Thymus (tissue), 14 donors: ENCODE results near the gene AGXT. TPM values are rescaled to one million over a fixed set of nuclear protein-coding genes. Genes with fewer than 3 reads are reported as not detected.

Experiments used
- DNase-seq, 9 donors: peaks; one replicate each; pipeline ENCODE4 v3.0.0-alpha.2; 2013; ENCODE audit warnings: low spot score in 9 of 9, low read depth in 6 of 9, missing footprints in 1 of 9
- H3K27ac ChIP-seq, 2 donors: one replicate each; pipeline ENCODE4 v1.5.1; 2013; ENCODE audit warnings: control low read depth in 1 of 2, low read depth in 1 of 2, low read length in 1 of 2, mild to moderate bottlenecking in 1 of 2, moderate library complexity in 1 of 2
- H3K27me3 ChIP-seq, 2 donors: one replicate each; pipeline ENCODE4 v1.5.1; 2013; ENCODE audit warnings: low read length in 1 of 2; ENCODE audit not compliant: control insufficient read depth in 2 of 2, insufficient read depth in 1 of 2
- H3K36me3 ChIP-seq, 2 donors: one replicate each; pipeline ENCODE4 v1.5.1; 2013; ENCODE audit warnings: low read length in 1 of 2, mild to moderate bottlenecking in 1 of 2, moderate library complexity in 1 of 2; ENCODE audit not compliant: control insufficient read depth in 2 of 2, insufficient read depth in 2 of 2
- H3K4me1 ChIP-seq, 2 donors: one replicate each; pipeline ENCODE4 v1.5.1; 2013; ENCODE audit warnings: low read length in 2 of 2; ENCODE audit not compliant: control insufficient read depth in 2 of 2, insufficient read depth in 2 of 2
- H3K4me3 ChIP-seq, 2 donors: one replicate each; pipeline ENCODE4 v1.5.1; 2013; ENCODE audit warnings: low read length in 2 of 2, control low read depth in 1 of 2, mild to moderate bottlenecking in 1 of 2
- H3K9me3 ChIP-seq, 2 donors: one replicate each; pipeline ENCODE4 v1.5.1; 2013; ENCODE audit warnings: low read length in 1 of 2, mild to moderate bottlenecking in 1 of 2; ENCODE audit not compliant: control insufficient read depth in 2 of 2, insufficient read depth in 1 of 2
- WGBS: extraction: QIAGEN DNeasy Blood & Tissue Kit; methylation state at CpG from one replicate; pipeline ENCODE4 v1.1.7; 2013; 5-methylcytosine and 5-hydroxymethylcytosine counted together
- long read RNA-seq, 10 donors: transcript quantifications; one replicate each; lab custom pipeline, GENCODE V29; 2026
- polyA plus RNA-seq: library from polyadenylated mRNA; stranded (reverse); fragments of 200-250 nt; gene quantifications from one replicate; pipeline ENCODE4 v1.2.3, GENCODE V29; 2013
- total RNA-seq: library from RNA; stranded (reverse); fragments of 120-200 nt; gene quantifications from one replicate; pipeline ENCODE4 v1.2.4, GENCODE V29; 2013
- donor health status: healthy.

Gene AGXT
- total RNA-seq (0.14 TPM), polyA plus RNA-seq (0.94 TPM)
- long read RNA-seq, donor 1: 0 reads
- long read RNA-seq, donor 2, partial matches to known transcripts: 0 of 2 reads
- long read RNA-seq, donor 2, other reads (novel, unspliced or antisense): 0 of 2 reads
- long read RNA-seq, donor 3: 0 reads
- long read RNA-seq, donor 4: 0 reads
- long read RNA-seq, donor 5: 0 reads
- long read RNA-seq, donor 6: 0 reads
- long read RNA-seq, donor 7: 0 reads
- long read RNA-seq, donor 8: 0 reads
- long read RNA-seq, donor 9: 0 reads
- long read RNA-seq, donor 10: 0 reads

GRCh38 chr2:240868286-240869108 is at the start of gene AGXT:
TSS of gene AGXT (plus strand) at chr2:240868824. CDS start at chr2:240868866, 42 bp downstream.
- Histone ChIP-seq H3K27ac (no peak within 1 kb of the TSS), H3K27me3 (no peaks in the 10 kb centered on the region), H3K9me3 (no peaks in the 10 kb centered on the region), H3K4me3 (no peak within 1 kb of the TSS), H3K4me1 (no peaks in the 10 kb centered on the region), H3K36me3 (no peaks in the 10 kb centered on the region)
- WGBS: 95% methylated on average over 21 of the region's 21 CpGs
- no peak for DNase-seq

GRCh38 chr2:240819126-240819857 is 49.3 kb upstream of the AGXT start:
- H3K36me3 ChIP-seq: no peaks in the 10 kb centered on the region
- no peak overlapping the region for H3K27ac ChIP-seq
- H3K4me3 ChIP-seq: no peak overlapping the region
- peaks cover 61 to 78% of the 10 kb centered on the region in 2 donors for H3K27me3 ChIP-seq
- 2% methylated on average over 81 of the region's 81 CpGs for whole genome bisulfite sequencing
- peaks cover 3 to 4% of the 10 kb centered on the region in 2 donors for H3K4me1 ChIP-seq
- DNase-seq: no peak
- H3K9me3 ChIP-seq: peaks cover 3 to 6% of the 10 kb centered on the region in 2 donors

GRCh38 chr2:240819858-240820606 is 48.6 kb upstream of the AGXT start, which contains the start of gene KIF1A:
TSS of gene KIF1A (minus strand) at chr2:240820219. CDS start at chr2:240797752, 22,467 bp downstream.
- H3K27ac ChIP-seq: no peak within 1 kb of the TSS
- H3K9me3 ChIP-seq: peaks cover 3 to 6% of the 10 kb centered on the region in 2 donors
- no peaks in the 10 kb centered on the region for H3K36me3 ChIP-seq
- DNase-seq: no peak
- peaks cover 3 to 4% of the 10 kb centered on the region in 2 donors for H3K4me1 ChIP-seq
- H3K27me3 ChIP-seq: peaks cover 66 to 81% of the 10 kb centered on the region in 2 donors
- H3K4me3 ChIP-seq: peak within 1 kb of the TSS in 1 of 2 donors; percentile 18
- WGBS: 2% methylated on average over 104 of the region's 104 CpGs

- Histone ChIP-seq H3K27me3 (peaks cover 74 to 84% of the 10 kb centered on the region in 2 donors), H3K4me3 (peak overlapping the region in 1 of 2 donors; percentile 18), H3K27ac (no peak overlapping the region), H3K4me1 (peaks cover 3 to 4% of the 10 kb centered on the region in 2 donors), H3K9me3 (peaks cover 3 to 6% of the 10 kb centered on the region in 2 donors), H3K36me3 (no peaks in the 10 kb centered on the region)
- DNase-seq: no peak
- 2% methylated on average over 64 of the region's 64 CpGs for WGBS
These were observed 47.8 kb upstream of the AGXT start for GRCh38 chr2:240820607-240821428.

- no peak for DNase-seq
- H3K4me3 ChIP-seq: no peak overlapping the region
These were observed 47.2 kb upstream of the AGXT start for GRCh38 chr2:240821429-240821778.

GRCh38 chr2:240822280-240822847 is 46.3 kb upstream of the AGXT start:
- Histone ChIP-seq H3K4me1 (peaks cover 3 to 4% of the 10 kb centered on the region in 2 donors), H3K36me3 (no peaks in the 10 kb centered on the region), H3K4me3 (no peak overlapping the region), H3K27ac (no peak overlapping the region), H3K27me3 (peaks cover 71 to 83% of the 10 kb centered on the region in 2 donors), H3K9me3 (peaks cover 3 to 6% of the 10 kb centered on the region in 2 donors)
- 81% methylated on average over 4 of the region's 4 CpGs for WGBS
- no peak for DNase-seq

More at GRCh38 chr2:240821429-240821778, 47.2 kb upstream of the AGXT start:
- Histone ChIP-seq H3K27ac (no peak overlapping the region), H3K4me1 (peaks cover 3 to 4% of the 10 kb centered on the region in 2 donors), H3K9me3 (peaks cover 3 to 6% of the 10 kb centered on the region in 2 donors), H3K27me3 (peaks cover 74 to 85% of the 10 kb centered on the region in 2 donors), H3K36me3 (no peaks in the 10 kb centered on the region)
- 8% methylated on average over 7 of the region's 7 CpGs for WGBS

GRCh38 chr2:240823449-240824336 is 44.9 kb upstream of the AGXT start:
- Histone ChIP-seq H3K27ac (no peak overlapping the region), H3K36me3 (no peaks in the 10 kb centered on the region), H3K4me1 (peaks cover 3 to 4% of the 10 kb centered on the region in 2 donors), H3K9me3 (peaks cover 3 to 6% of the 10 kb centered on the region in 2 donors), H3K27me3 (peaks cover 58 to 79% of the 10 kb centered on the region in 2 donors), H3K4me3 (no peak overlapping the region)
- WGBS: 87% methylated on average over 15 of the region's 15 CpGs
- no peak for DNase-seq
